Fibroblast of the aortic adventitia (primary cell): ENCODE results near the gene CAP1. TPM values are rescaled to one million over a fixed set of nuclear protein-coding genes. Genes with fewer than 3 reads are reported as not detected.
A peak's percentile ranks its signal among the peaks of the same experiment; 100 is the strongest.

ENCODE experiments used
- DNase-seq: peaks from one replicate; pipeline ENCODE4 v3.0.0-alpha.2; 2010; ENCODE audit warnings: low read depth
- H3K4me3 ChIP-seq: 2 replicates; pipeline ENCODE4 v1.5.1; 2011; ENCODE audit warnings: low read depth, mild to moderate bottlenecking, control low read depth, low read length, moderate library complexity
- CTCF ChIP-seq: IDR thresholded peaks from 2 replicates; pipeline ENCODE4 v1.5.1; 2011; ENCODE audit warnings: mild to moderate bottlenecking, low read length, control low read depth, inconsistent platforms; ENCODE audit not compliant: insufficient read depth
- total RNA-seq: library from RNA; depleted of rRNA; stranded (reverse); fragments of >200 nt; gene quantifications from 2 replicates; pipeline ENCODE4 v1.2.3, GENCODE V29; 2012; ENCODE audit warnings: low replicate concordance

Gene CAP1
- total RNA-seq, 1 donor = 376 TPM

- no peak for TF ChIP-seq CTCF
- no peak for DNase-seq
- H3K4me3 ChIP-seq = no peak overlapping the region
These were observed 55.3 kb downstream of the CAP1 start for GRCh38 chr1:40095806-40096205.

- peak overlapping the region; percentile 91 for H3K4me3 ChIP-seq
- no peak for DNase-seq
- TF ChIP-seq CTCF = no peak
These were observed 56.1 kb downstream of the CAP1 start for GRCh38 chr1:40096646-40096976.

- H3K4me3 ChIP-seq = peak within 1 kb of the TSS; percentile 91
- DNase-seq = peak; percentile 60
- TF ChIP-seq CTCF = peak; percentile 37
These were observed 56.7 kb downstream of the CAP1 start, which contains the start of gene PPT1 for GRCh38 chr1:40096977-40097782. PPT1 (minus strand) TSS chr1:40097252; CDS start chr1:40097238, 14 bp downstream.

- no peak for TF ChIP-seq CTCF
- H3K4me3 ChIP-seq = no peak overlapping the region
- no peak for DNase-seq
These were observed 61.5 kb downstream of the CAP1 start for GRCh38 chr1:40102038-40102437.

- H3K4me3 ChIP-seq = no peak overlapping the region
- TF ChIP-seq CTCF = no peak
These were observed 62.4 kb downstream of the CAP1 start for GRCh38 chr1:40102896-40103295.

GRCh38 chr1:40105028-40105427 lies 64.5 kb downstream of the CAP1 start:
- no peak for DNase-seq
- TF ChIP-seq CTCF = no peak
- H3K4me3 ChIP-seq = no peak overlapping the region

More at GRCh38 chr1:40102896-40103295, 62.4 kb downstream of the CAP1 start:
- DNase-seq = no peak
